Measurements from ENCODE around the gene WDR70.
"Not testable (repeated sequence)": the region's sequence is repeated elsewhere in the genome, so short reads cannot be mapped to it uniquely, and the experiment has no call there.

Gene WDR70

DNA sequence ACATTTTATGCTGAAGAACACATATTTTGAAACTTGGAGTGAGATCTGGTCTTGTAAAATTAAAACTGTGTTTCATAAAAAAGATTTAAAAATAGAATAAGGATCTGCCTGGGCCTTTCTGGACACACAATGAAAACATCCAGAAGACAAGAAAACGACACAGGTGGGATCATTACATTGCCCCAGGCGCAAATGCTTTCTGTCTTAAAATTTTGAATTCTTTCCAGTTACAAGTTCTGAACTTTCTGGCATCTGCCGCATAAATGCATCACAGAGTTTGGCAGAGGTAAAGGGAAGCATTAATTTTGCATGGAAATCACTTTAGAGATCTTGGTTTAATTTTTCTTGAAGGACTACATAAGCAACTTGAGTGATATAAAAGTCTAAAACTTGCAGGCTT is 219.6 kb downstream of the WDR70 start:
- no peak for TF ChIP-seq ZFX (IDR thresholded peaks at IDR 0.05)
- TF ChIP-seq, protein P1, sequence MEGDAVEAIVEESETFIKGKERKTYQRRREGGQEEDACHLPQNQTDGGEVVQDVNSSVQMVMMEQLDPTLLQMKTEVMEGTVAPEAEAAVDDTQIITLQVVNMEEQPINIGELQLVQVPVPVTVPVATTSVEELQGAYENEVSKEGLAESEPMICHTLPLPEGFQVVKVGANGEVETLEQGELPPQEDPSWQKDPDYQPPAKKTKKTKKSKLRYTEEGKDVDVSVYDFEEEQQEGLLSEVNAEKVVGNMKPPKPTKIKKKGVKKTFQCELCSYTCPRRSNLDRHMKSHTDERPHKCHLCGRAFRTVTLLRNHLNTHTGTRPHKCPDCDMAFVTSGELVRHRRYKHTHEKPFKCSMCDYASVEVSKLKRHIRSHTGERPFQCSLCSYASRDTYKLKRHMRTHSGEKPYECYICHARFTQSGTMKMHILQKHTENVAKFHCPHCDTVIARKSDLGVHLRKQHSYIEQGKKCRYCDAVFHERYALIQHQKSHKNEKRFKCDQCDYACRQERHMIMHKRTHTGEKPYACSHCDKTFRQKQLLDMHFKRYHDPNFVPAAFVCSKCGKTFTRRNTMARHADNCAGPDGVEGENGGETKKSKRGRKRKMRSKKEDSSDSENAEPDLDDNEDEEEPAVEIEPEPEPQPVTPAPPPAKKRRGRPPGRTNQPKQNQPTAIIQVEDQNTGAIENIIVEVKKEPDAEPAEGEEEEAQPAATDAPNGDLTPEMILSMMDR (conservative IDR thresholded peaks at IDR 0.05), result no peak
- no peak overlapping the region for H3K27ac ChIP-seq

DNA sequence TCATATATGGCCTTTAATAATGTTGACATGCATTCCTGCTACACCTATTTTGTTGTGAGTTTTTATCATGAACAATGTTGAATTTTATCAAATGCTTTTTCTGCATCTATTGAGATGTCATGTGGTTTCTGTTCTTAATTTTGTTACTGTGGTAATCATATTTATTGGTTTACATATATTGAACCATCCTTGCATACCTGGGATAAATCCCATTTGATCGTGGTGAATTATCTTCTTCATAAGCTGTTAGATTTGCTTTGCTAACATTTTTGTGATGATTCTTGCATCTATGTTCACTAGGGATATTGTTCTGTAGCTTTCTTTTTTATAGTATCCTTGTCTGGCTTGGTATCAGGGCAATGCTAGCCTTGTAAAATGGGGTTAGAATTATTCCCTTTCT is 222.0 kb downstream of the WDR70 start:
- TF ChIP-seq, protein P1 (conservative IDR thresholded peaks at IDR 0.05), result no peak
- no peak for TF ChIP-seq ZFX (IDR thresholded peaks at IDR 0.05)

DNA sequence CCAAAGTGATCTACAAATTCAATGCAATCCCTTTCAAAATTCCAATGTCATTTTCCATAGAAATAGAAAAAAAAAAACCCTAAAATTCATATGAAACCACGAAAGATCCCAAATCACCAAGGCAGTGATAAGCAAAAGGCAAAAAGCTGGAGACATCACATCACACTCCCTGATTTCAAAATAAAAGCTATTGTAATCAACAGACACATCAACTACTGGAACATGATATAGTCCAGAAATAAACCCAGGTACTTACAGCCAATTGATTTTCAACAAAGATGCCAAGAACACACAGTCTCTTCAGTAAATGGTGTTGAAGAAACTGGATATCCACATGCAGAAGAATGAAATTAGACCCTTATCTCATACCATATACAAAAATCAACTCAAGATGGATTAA is 224.0 kb downstream of the WDR70 start:
- no peak for TF ChIP-seq ZFX (IDR thresholded peaks at IDR 0.05)
- TF ChIP-seq, protein P1 (conservative IDR thresholded peaks at IDR 0.05), result no peak
- H3K27ac ChIP-seq, result no peak overlapping the region

More for the DNA sequence above, 222.0 kb downstream of the WDR70 start:
- no peak overlapping the region for H3K27ac ChIP-seq

DNA sequence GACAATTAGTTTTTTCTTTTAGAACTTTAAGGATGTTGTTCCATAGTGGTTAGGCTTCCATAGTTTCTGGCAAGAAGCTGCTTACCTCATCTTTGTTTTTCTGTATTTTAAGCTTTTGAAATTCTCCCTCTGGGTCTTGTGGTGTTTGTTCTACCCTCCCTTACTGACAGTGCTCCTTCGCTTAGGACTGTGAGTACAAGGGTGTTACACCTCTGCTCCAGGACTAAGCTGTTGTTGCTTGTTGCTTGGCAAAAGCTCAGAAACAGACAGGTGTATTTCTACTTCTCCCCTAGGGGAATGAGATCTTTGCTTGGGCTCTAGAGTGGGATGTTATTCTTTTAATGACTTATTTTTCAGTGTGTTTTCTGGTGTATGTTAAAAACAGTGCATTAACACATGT is 225.2 kb downstream of the WDR70 start:
- H3K27ac ChIP-seq, result no peak overlapping the region
- TF ChIP-seq, protein P1 (conservative IDR thresholded peaks at IDR 0.05), result no peak
- TF ChIP-seq ZFX (IDR thresholded peaks at IDR 0.05), result no peak

DNA sequence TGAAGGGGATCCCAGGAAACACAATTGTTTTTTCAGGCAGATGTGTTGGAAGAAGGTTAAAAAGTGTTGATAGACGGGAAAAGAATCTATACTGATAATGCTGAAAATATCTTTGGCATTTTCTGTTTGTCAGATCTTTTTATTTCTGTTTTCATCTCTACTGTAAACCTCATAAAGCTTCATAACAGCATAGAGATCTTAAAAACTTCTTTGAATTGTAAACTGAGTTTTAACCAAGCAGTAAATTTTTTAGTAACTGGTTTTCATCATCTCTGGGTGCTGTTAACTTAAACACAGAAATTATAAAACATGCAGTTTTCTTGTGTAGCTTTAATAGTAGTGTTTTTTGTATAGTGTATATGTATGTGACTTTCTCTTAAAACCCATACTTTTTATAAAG is 227.0 kb downstream of the WDR70 start:
- H3K27ac ChIP-seq, result no peak overlapping the region
- TF ChIP-seq, protein P1 (conservative IDR thresholded peaks at IDR 0.05), result no peak
- no peak for TF ChIP-seq ZFX (IDR thresholded peaks at IDR 0.05)

DNA sequence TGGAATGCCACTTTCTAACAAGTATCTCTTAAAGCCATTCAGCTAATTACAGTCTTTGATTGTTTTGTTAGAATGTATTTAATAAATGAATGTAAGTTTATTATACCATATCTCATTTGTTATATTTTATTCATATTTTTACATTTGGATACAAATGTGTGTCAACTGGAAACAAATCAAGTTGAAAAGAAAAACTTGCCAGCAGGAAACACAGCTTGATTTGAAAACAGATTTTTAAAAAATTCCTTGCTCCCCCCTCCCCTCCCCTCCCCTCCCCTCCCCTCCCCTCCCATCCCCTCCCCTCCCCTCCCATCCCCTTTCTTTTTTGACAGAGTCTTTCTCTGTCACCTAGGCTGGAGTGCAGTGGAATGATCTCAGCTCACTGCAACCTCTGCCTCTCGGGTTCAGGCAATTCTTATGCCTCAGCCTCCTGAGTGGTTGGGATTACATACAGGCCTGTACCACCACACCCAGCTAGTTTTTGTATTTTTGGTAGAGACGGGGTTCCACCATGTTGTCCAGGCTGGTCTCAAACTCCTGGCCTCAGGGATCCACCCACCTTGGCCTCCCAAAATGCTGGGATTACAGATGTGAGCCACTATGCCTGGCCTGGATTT is 227.6 kb downstream of the WDR70 start:
- no peak for TF ChIP-seq ZFX (IDR thresholded peaks at IDR 0.05)
- TF ChIP-seq, protein P1 (conservative IDR thresholded peaks at IDR 0.05), result no peak
- no peak overlapping the region for H3K27ac ChIP-seq

DNA sequence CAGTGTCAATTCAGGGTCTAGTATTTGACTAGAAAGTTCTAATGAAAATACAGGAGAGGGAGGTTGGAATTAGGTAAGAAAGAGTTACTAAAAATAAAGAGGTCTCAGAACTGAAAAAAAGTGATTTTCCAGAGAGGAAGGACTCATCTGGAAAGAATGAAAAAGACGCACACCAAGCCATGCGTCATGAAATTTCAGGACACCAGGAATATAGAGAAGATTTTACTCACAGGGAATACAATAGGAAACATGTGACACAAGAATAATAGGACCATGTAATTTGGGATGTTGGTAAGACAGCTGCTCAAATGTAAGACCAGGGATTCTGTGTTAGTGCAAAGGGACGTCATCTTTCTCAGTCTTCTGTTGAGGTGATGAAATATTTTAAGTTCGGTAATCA is 236.1 kb downstream of the WDR70 start:
- no peak overlapping the region for H3K27ac ChIP-seq
- no peak for TF ChIP-seq ZFX (IDR thresholded peaks at IDR 0.05)

DNA sequence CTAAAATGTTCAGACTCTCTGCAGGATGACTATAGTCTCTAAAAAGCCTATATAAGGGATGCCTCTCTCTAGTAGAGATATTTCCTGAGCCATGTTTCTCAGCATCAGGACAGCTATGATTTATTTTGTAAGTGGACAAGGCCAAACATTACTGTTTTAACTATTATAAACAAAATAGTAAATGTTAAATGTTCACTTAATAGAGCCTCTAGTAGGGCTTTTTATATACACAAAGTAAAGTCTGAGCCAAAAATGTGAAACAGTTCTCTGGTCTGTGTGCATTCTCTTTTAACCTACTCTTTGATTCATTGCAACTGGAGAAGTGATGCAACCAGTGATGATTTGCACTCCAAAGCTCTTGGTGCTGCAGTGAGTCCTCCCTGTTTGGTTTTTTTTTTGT is 240.2 kb downstream of the WDR70 start:
- H3K27ac ChIP-seq, result no peak overlapping the region
- TF ChIP-seq, protein P1 (conservative IDR thresholded peaks at IDR 0.05), result no peak
- no peak for TF ChIP-seq ZFX (IDR thresholded peaks at IDR 0.05)

DNA sequence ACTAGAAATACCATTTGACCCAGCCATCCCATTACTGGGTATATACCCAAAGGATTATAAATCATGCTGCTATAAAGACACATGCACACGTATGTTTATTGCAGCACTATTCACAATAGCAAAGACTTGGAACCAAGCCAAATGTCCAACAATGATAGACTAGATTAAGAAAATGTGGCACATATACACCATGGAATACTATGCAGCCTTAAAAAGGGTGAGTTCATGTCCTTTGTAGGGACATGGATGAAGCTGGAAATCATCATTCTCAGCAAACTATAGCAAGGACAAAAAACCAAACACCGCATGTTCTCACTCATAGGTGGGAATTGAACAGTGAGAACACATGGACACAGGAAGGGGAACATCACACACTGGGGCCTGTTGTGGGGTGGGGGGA is 243.2 kb downstream of the WDR70 start:
- not testable (repeated sequence) for H3K27ac ChIP-seq

Measured in C4-2B (cell line).